ENCODE results near the gene FHIP1B.

Gene FHIP1B

GRCh38 chr11:6201481-6201880, 33.0 kb downstream of the FHIP1B start:
- Mint-ChIP-seq H3K36me3 (ENCODE audit: low read depth) (peaks cover 3% of the 10 kb centered on the region), H3K27me3 (no peaks in the 10 kb centered on the region), H3K4me3 (no peak overlapping the region), H3K4me1 (peaks cover 48% of the 10 kb centered on the region), H3K27ac (peak overlapping the region; percentile 10), H3K9me3 (no peaks in the 10 kb centered on the region)
- DNase-seq (no peak), ATAC-seq (peak; percentile 34)

GRCh38 chr11:6200975-6201374, 33.5 kb downstream of the FHIP1B start:
- no peak overlapping the region for H3K4me3 Mint-ChIP-seq
- H3K9me3 Mint-ChIP-seq = no peaks in the 10 kb centered on the region
- peak overlapping the region; percentile 10 for H3K27ac Mint-ChIP-seq
- peaks cover 3% of the 10 kb centered on the region for H3K36me3 Mint-ChIP-seq (ENCODE audit: low read depth)
- ATAC-seq (no peak), DNase-seq (no peak)
- H3K4me1 Mint-ChIP-seq = peaks cover 53% of the 10 kb centered on the region
- no peaks in the 10 kb centered on the region for H3K27me3 Mint-ChIP-seq

DNA sequence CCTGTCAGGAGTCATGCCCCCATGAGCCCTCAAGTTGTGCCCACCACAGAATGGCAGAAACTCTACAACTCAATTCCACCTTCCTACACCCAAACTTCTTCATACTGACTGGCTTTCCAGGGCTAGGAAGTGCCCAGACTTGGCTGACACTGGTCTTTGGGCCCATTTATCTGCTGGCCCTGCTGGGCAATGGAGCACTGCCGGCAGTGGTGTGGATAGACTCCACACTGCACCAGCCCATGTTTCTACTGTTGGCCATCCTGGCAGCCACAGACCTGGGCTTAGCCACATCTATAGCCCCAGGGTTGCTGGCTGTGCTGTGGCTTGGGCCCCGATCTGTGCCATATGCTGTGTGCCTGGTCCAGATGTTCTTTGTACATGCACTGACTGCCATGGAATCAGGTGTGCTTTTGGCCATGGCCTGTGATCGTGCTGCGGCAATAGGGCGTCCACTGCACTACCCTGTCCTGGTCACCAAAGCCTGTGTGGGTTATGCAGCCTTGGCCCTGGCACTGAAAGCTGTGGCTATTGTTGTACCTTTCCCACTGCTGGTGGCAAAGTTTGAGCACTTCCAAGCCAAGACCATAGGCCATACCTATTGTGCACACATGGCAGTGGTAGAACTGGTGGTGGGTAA, 35.1 kb downstream of the FHIP1B start, which contains the start of gene OR52W1:
Gene OR52W1 (plus strand): TSS at position 51 of the 637 bp plus-strand sequence. CDS start 0 bp downstream, at position 51.
- no peaks in the 10 kb centered on the region for H3K27me3 Mint-ChIP-seq
- ATAC-seq = no peak
- H3K4me1 Mint-ChIP-seq = peaks cover 57% of the 10 kb centered on the region
- H3K27ac Mint-ChIP-seq = no peak within 1 kb of the TSS
- H3K4me3 Mint-ChIP-seq = no peak within 1 kb of the TSS
- no peaks in the 10 kb centered on the region for H3K9me3 Mint-ChIP-seq
- DNase-seq = no peak
- H3K36me3 Mint-ChIP-seq (ENCODE audit: low read depth) = peaks cover 3% of the 10 kb centered on the region

DNA sequence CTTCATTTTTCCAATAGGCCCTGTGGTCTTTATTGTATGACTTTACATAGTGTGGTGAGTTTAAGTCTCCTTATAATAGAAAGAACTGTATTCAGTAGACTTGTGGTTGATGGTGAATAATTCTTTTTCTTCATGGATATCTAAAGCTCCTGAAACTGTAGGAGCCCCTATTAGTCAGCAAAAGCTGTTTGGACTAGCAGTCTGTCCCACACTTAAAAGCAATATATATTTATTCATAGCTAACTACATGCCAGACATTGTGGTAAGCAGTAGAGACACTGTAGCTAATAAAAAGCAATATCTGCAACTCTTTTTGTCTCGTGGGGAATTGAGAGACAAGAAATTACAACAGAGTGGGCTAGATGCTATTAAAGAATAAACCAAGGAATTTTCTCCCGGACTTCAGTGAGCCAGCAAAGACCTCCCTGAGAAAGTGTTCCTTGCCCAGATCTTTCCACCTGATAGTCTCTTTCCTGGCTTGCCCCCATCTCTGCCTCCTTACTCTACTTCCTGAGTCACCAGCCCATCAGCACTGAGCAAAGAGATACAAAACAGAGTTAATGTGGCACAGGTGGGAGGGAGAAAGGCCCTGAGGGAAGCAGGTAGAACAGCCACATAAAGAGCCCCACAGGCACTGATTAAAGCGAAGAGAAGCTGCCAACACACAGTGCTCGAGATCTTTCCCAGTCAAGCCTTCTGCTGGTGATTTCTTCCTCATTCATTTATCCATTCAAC, 36.8 kb downstream of the FHIP1B start:
- ATAC-seq (no peak), DNase-seq (no peak)
- Mint-ChIP-seq H3K4me3 (no peak overlapping the region), H3K27me3 (no peaks in the 10 kb centered on the region), H3K36me3 (ENCODE audit: low read depth) (no peaks in the 10 kb centered on the region), H3K27ac (peak overlapping the region; percentile 9), H3K4me1 (peaks cover 47% of the 10 kb centered on the region), H3K9me3 (no peaks in the 10 kb centered on the region)

GRCh38 chr11:6196396-6196795, 38.0 kb downstream of the FHIP1B start:
- H3K4me3 Mint-ChIP-seq = peak overlapping the region; percentile 7
- H3K36me3 Mint-ChIP-seq (ENCODE audit: low read depth) = no peaks in the 10 kb centered on the region
- H3K9me3 Mint-ChIP-seq = no peaks in the 10 kb centered on the region
- peaks cover 39% of the 10 kb centered on the region for H3K4me1 Mint-ChIP-seq
- no peak overlapping the region for H3K27ac Mint-ChIP-seq
- peak; percentile 83 for ATAC-seq
- no peak for DNase-seq
- no peaks in the 10 kb centered on the region for H3K27me3 Mint-ChIP-seq

- Mint-ChIP-seq H3K4me1 (peaks cover 31% of the 10 kb centered on the region), H3K4me3 (no peak overlapping the region), H3K27ac (peak overlapping the region; percentile 23), H3K9me3 (no peaks in the 10 kb centered on the region), H3K36me3 (ENCODE audit: low read depth) (no peaks in the 10 kb centered on the region), H3K27me3 (no peaks in the 10 kb centered on the region)
- DNase-seq (no peak), ATAC-seq (peak; percentile 54)
Measured at GRCh38 chr11:6194065-6194581, 40.3 kb downstream of the FHIP1B start.

DNA sequence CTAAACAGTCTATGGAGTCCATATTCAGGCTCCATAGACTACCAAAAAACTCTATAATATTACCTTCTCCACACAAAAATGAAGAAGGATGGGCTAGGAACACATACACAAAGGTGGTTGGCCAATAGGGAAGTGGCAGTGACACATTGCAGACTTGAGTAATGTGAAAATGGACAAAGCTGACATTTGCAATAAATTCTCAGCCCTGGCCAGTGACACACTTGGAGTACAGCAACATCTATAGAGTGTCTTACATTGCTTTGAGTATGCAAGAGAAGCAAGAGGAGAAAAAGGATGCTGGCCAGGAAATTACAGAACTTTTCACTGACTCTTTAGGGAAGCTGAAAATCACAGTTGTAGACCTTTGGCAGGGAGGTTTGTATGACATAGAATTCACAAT, 42.7 kb downstream of the FHIP1B start:
- no peak overlapping the region for H3K4me3 Mint-ChIP-seq
- peaks cover 20% of the 10 kb centered on the region for H3K4me1 Mint-ChIP-seq

DNA sequence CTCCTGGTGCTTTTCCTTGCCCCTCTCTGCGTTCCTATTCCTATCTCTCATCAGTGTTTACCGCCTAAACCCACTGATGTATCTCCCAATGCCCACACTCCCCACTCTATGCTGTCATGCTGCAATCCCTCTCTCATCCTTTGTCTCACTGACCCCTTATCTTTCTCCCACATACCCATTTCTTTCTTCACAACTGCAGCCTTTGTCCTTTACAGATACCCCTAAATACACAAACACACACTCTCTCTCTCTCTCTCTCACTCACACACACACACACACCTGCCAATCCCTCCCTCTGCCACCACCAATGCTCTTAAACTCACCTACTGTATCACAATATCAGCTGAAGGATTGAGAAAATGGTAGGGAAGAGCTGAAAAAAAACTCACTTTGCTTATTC, 59.0 kb downstream of the FHIP1B start:
- Mint-ChIP-seq H3K9me3 (peaks cover 6% of the 10 kb centered on the region), H3K27ac (no peak overlapping the region), H3K27me3 (peaks cover 5% of the 10 kb centered on the region), H3K36me3 (ENCODE audit: low read depth) (no peaks in the 10 kb centered on the region), H3K4me3 (no peak overlapping the region), H3K4me1 (no peaks in the 10 kb centered on the region)
- DNase-seq = no peak
- ATAC-seq = no peak

More for the DNA sequence above, 42.7 kb downstream of the FHIP1B start:
- H3K9me3 Mint-ChIP-seq = no peaks in the 10 kb centered on the region
- H3K27me3 Mint-ChIP-seq = no peaks in the 10 kb centered on the region
- H3K36me3 Mint-ChIP-seq (ENCODE audit: low read depth) = no peaks in the 10 kb centered on the region
- H3K27ac Mint-ChIP-seq = no peak overlapping the region
- ATAC-seq (no peak), DNase-seq (no peak)

GRCh38 chr11:6170226-6170625, 64.2 kb downstream of the FHIP1B start, which contains the start of gene OR52B2:
OR52B2 (minus strand) TSS chr11:6170326; CDS start chr11:6170326, 0 bp downstream.
- H3K4me1 Mint-ChIP-seq = no peaks in the 10 kb centered on the region
- no peak for DNase-seq
- peaks cover 20% of the 10 kb centered on the region for H3K27me3 Mint-ChIP-seq
- no peak within 1 kb of the TSS for H3K27ac Mint-ChIP-seq
- no peak for ATAC-seq
- no peaks in the 10 kb centered on the region for H3K9me3 Mint-ChIP-seq
- H3K4me3 Mint-ChIP-seq = no peak within 1 kb of the TSS
- H3K36me3 Mint-ChIP-seq (ENCODE audit: low read depth) = no peaks in the 10 kb centered on the region

Data from activated naive CD8-positive, alpha-beta T cell treated with anti-CD3 and anti-CD28 coated beads, Interleukin-2, amount 50 U/mL, for 24 hours (primary cell).